ENCODE measurements around the gene GRIA4. TPM values are rescaled to one million over a fixed set of nuclear protein-coding genes. Genes with fewer than 3 reads are reported as not detected.

The GRIA4 gene
- total and polyA plus RNA-seq, 2 experiments from 2014 or later = 1.3 to 3.7 TPM

DNA sequence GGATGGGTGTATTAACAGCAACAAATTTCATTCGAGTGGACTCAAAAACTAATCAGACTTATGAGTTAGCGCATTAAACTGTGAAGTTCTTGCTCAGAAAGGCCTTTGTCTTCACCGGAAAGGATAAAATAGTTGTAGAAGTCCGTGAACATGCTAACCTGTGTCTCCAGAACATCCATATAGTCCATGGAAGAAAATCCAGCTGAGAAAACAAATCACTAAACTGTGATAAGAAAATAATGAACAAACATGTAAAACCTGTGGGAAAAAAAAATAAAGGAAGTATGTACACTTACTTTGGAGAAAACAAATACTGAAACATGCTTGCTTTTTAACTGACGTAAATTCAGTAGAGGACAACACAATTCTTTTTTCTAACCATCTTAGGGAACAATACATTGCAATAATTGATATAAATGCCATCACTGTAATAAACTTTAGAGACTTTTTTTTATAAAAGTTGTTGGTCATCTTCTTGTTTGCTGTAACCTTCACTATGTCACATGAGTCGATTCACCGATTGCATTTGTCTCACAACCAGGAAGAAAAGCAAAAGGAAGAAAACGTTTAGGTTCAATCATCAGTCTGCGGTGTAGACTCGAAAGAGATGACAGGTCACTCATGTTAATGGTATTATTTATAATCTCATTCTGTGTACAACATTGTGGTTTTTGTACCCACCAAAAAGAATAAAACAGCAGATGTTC, 370.3 kb downstream of the GRIA4 start:
- Histone ChIP-seq H3K27me3 (no peaks in the 10 kb centered on the region), H3K4me1 (ENCODE audit: insufficient read depth) (no peaks in the 10 kb centered on the region), H2AFZ (no peak overlapping the region), H3K36me3 (replicated peaks; ENCODE audit: insufficient read depth, low read depth) (no peaks in the 10 kb centered on the region), H3K4me3 (no peak overlapping the region), H3K4me2 (no peak overlapping the region), H4K20me1 (ENCODE audit: insufficient read depth, poor library complexity, severe bottlenecking) (no peaks in the 10 kb centered on the region), H3K79me2 (no peaks in the 10 kb centered on the region), H3K27ac (no peak overlapping the region), H3K9me2 (replicated peaks; ENCODE audit: insufficient read depth) (no peaks in the 10 kb centered on the region), H3K9me3 (ENCODE audit: low read depth) (no peaks in the 10 kb centered on the region)
- no peak for DNase-seq (ENCODE audit: low spot score)
- WGBS (ENCODE audit: low lambda C conversion rate, missing lambda C conversion rate) = 93% methylated on average over 10 of the region's 10 CpGs
- TF ChIP-seq EZH2 (IDR thresholded peaks at IDR 0.05; ENCODE audit: borderline replicate concordance) (no peak), EZH2phosphoT487 (IDR thresholded peaks at IDR 0.05; ENCODE audit: low read depth, severe bottlenecking, unreplicated experiment) (no peak)
- TF ChIP-seq, protein P1, sequence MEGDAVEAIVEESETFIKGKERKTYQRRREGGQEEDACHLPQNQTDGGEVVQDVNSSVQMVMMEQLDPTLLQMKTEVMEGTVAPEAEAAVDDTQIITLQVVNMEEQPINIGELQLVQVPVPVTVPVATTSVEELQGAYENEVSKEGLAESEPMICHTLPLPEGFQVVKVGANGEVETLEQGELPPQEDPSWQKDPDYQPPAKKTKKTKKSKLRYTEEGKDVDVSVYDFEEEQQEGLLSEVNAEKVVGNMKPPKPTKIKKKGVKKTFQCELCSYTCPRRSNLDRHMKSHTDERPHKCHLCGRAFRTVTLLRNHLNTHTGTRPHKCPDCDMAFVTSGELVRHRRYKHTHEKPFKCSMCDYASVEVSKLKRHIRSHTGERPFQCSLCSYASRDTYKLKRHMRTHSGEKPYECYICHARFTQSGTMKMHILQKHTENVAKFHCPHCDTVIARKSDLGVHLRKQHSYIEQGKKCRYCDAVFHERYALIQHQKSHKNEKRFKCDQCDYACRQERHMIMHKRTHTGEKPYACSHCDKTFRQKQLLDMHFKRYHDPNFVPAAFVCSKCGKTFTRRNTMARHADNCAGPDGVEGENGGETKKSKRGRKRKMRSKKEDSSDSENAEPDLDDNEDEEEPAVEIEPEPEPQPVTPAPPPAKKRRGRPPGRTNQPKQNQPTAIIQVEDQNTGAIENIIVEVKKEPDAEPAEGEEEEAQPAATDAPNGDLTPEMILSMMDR (IDR thresholded peaks at IDR 0.05; ENCODE audit: poor library complexity) = no peak

DNA sequence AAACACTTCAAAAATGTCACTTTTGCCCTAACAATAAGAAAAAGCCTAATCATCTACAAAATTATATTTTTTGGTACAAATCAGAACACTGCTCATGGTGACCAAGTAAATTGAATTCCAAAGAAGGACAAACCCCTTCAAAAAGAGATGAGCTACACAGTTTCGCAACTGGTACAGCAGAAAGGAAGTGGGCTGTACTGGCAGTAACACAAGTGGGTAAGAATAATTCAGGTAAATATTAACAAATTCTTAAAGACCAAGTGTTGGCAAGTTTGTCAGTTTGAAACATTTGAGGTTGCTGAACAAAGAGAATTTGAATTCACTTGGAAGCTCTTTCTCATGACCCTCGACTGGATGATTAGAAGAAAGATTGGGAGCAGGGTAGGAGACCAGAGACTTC, 376.7 kb downstream of the GRIA4 start:
- no peak for TF ChIP-seq EZH2 (IDR thresholded peaks at IDR 0.05; ENCODE audit: borderline replicate concordance)
- TF ChIP-seq, protein P1 (IDR thresholded peaks at IDR 0.05; ENCODE audit: poor library complexity) = no peak
- no peak for TF ChIP-seq EZH2phosphoT487 (IDR thresholded peaks at IDR 0.05; ENCODE audit: low read depth, severe bottlenecking, unreplicated experiment)
- Histone ChIP-seq H3K4me2 (no peak overlapping the region), H2AFZ (no peak overlapping the region), H3K27me3 (no peaks in the 10 kb centered on the region), H3K9me2 (replicated peaks; ENCODE audit: insufficient read depth) (no peaks in the 10 kb centered on the region), H3K27ac (no peak overlapping the region), H4K20me1 (ENCODE audit: insufficient read depth, poor library complexity, severe bottlenecking) (no peaks in the 10 kb centered on the region), H3K4me3 (no peak overlapping the region), H3K4me1 (ENCODE audit: insufficient read depth) (no peaks in the 10 kb centered on the region), H3K36me3 (replicated peaks; ENCODE audit: insufficient read depth, low read depth) (no peaks in the 10 kb centered on the region), H3K9me3 (ENCODE audit: low read depth) (no peaks in the 10 kb centered on the region), H3K79me2 (no peaks in the 10 kb centered on the region)
- DNase-seq (ENCODE audit: low spot score) = no peak
- 86% methylated on average over 2 of the region's 2 CpGs for WGBS (ENCODE audit: low lambda C conversion rate, missing lambda C conversion rate)

DNA sequence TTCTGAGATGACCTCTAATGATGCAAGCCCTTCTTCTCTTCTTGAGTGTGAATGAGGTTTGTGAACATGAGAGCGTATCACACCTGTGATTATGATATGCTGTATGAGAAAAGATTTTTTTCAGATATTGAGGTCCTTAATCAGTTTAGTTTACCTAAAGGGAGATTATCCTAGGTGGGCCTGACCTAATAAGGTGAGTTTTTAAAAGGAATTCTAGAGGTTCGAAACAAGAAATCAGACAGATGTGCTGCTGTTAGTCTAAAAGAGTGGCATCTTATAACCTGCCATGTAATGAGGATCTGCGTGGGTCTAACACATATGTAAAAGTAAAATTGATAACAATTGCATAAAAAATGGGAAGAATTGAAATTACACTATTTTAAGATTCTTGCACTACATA, 378.3 kb downstream of the GRIA4 start:
- no peak overlapping the region for H3K27ac ChIP-seq
- 92% methylated on average over 3 of the region's 3 CpGs for WGBS (ENCODE audit: low lambda C conversion rate, missing lambda C conversion rate)
- H2AFZ ChIP-seq = no peak overlapping the region
- TF ChIP-seq, protein P1 (IDR thresholded peaks at IDR 0.05; ENCODE audit: poor library complexity) = no peak
- TF ChIP-seq EZH2 (IDR thresholded peaks at IDR 0.05; ENCODE audit: borderline replicate concordance) = no peak
- no peaks in the 10 kb centered on the region for H3K27me3 ChIP-seq
- no peak overlapping the region for H3K4me2 ChIP-seq
- H3K79me2 ChIP-seq = no peaks in the 10 kb centered on the region
- H3K9me2 ChIP-seq (replicated peaks; ENCODE audit: insufficient read depth) = no peaks in the 10 kb centered on the region
- no peaks in the 10 kb centered on the region for H3K9me3 ChIP-seq (ENCODE audit: low read depth)
- H4K20me1 ChIP-seq (ENCODE audit: insufficient read depth, poor library complexity, severe bottlenecking) = no peaks in the 10 kb centered on the region
- H3K4me1 ChIP-seq (ENCODE audit: insufficient read depth) = no peaks in the 10 kb centered on the region
- DNase-seq (ENCODE audit: low spot score) = no peak
- H3K36me3 ChIP-seq (replicated peaks; ENCODE audit: insufficient read depth, low read depth) = no peaks in the 10 kb centered on the region
- H3K4me3 ChIP-seq = no peak overlapping the region
